Naive thymus-derived CD4-positive, alpha-beta T cell (primary cell): Measurements from ENCODE around the gene MEF2A. TPM values are rescaled to one million over a fixed set of nuclear protein-coding genes. Genes with fewer than 3 reads are reported as not detected.
A peak's percentile ranks its signal among the peaks of the same experiment; 100 is the strongest.

Experiments used
- ATAC-seq: fragments of 150-1000 bp; cut with Tn5 transposase; 2 replicates; pipeline ENCODE4 v1.10.0; 2021; ENCODE audit warnings: mild to moderate bottlenecking, moderate library complexity
- CTCF ChIA-PET: fragments of 350-600 bp; sonication (Branson Sonifier 250); formaldehyde crosslinking; loops from one replicate; lab custom pipeline; 2021; ENCODE audit warnings: antibody characterized with exemption; lab: Charles Lee
- POLR2A ChIA-PET: fragments of 350-600 bp; sonication (Branson Sonifier 250); formaldehyde crosslinking; loops from one replicate; lab custom pipeline; 2021; ENCODE audit warnings: antibody characterized with exemption, inconsistent platforms; lab: Charles Lee
- DNase-seq, 9 donors: peaks; one replicate each; pipeline versions ENCODE4 v3.0.0 to v3.0.0-alpha.2; 2020 to 2022; ENCODE audit warnings: mixed read lengths in 1 of 9
- H3K27ac ChIP-seq: one replicate; pipeline ENCODE4 v1.7.0; 2013; ENCODE audit warnings: mild to moderate bottlenecking, low read depth, low read length, moderate library complexity
- H3K27me3 ChIP-seq, 2 donors: one replicate each; pipeline ENCODE4 v1.7.0; 2013; ENCODE audit warnings: low read length in 2 of 2, mild to moderate bottlenecking in 2 of 2, moderate library complexity in 2 of 2; ENCODE audit not compliant: control insufficient read depth in 2 of 2, insufficient read depth in 2 of 2
- H3K36me3 ChIP-seq, 3 experiments: 1 replicate in 2 of 3; 2 replicates in 1 of 3; pipeline ENCODE4 v1.7.0; 2013; ENCODE audit warnings: low read length in 3 of 3, mild to moderate bottlenecking in 3 of 3, moderate library complexity in 1 of 3; ENCODE audit not compliant: insufficient read depth in 3 of 3, control insufficient read depth in 2 of 3
- H3K4me1 ChIP-seq, 2 donors: one replicate each; pipeline ENCODE4 v1.7.0; 2013; ENCODE audit warnings: low read length in 2 of 2, mild to moderate bottlenecking in 2 of 2, moderate library complexity in 1 of 2; ENCODE audit not compliant: control insufficient read depth in 2 of 2, insufficient read depth in 2 of 2
- H3K4me3 ChIP-seq: 2 replicates; pipeline ENCODE4 v1.7.0; 2013; ENCODE audit warnings: mild to moderate bottlenecking, low read length
- H3K9me3 ChIP-seq, 3 experiments: 1 replicate in 2 of 3; 2 replicates in 1 of 3; pipeline ENCODE4 v1.7.0; 2013; ENCODE audit warnings: low read length in 3 of 3; ENCODE audit not compliant: control insufficient read depth in 2 of 3
- H3K27ac Mint-ChIP-seq, 9 donors: one replicate each; pipeline ENCODE4 v1.8.0; 2020 to 2022; ENCODE audit warnings: mixed read lengths in 9 of 9, mild to moderate bottlenecking in 8 of 9, moderate library complexity in 5 of 9, inconsistent platforms in 2 of 9
- H3K27me3 Mint-ChIP-seq, 5 donors: one replicate each; pipeline ENCODE4 v1.8.0; 2021 to 2022; ENCODE audit warnings: mixed read lengths in 5 of 5, mild to moderate bottlenecking in 1 of 5
- H3K36me3 Mint-ChIP-seq, 5 donors: one replicate each; pipeline ENCODE4 v1.8.0; 2020 to 2022; ENCODE audit warnings: mixed read lengths in 5 of 5, mild to moderate bottlenecking in 3 of 5, inconsistent platforms in 1 of 5
- H3K4me1 Mint-ChIP-seq, 7 donors: one replicate each; pipeline ENCODE4 v1.8.0; 2020 to 2022; ENCODE audit warnings: mixed read lengths in 7 of 7, mild to moderate bottlenecking in 3 of 7, inconsistent platforms in 1 of 7
- H3K4me3 Mint-ChIP-seq, 10 donors: one replicate each; pipeline ENCODE4 v1.8.0; 2020 to 2022; ENCODE audit warnings: mild to moderate bottlenecking in 10 of 10, mixed read lengths in 10 of 10, moderate library complexity in 6 of 10, inconsistent platforms in 2 of 10
- H3K9me3 Mint-ChIP-seq, 11 donors: one replicate each; pipeline ENCODE4 v1.8.0; 2020 to 2022; ENCODE audit warnings: mixed read lengths in 11 of 11, mild to moderate bottlenecking in 4 of 11, inconsistent platforms in 1 of 11, moderate library complexity in 1 of 11
- intact Hi-C, 2 donors: fragments of 100-400 bp; cut with micrococcal nuclease; formaldehyde crosslinking; loops; one replicate each; pipeline ENCODE4 v1.15.1; 2023
- polyA plus RNA-seq, 2 donors: library from polyadenylated mRNA; unstranded; fragments of 300-500 nt; fragmentation: Illumina TruSeq; gene quantifications; one replicate each; pipeline ENCODE4 v1.2.3, GENCODE V29; 2021
- total RNA-seq, 6 experiments: library from RNA in 5 of 6; stranded (reverse) in 5 of 6; gene quantifications; 1 replicate in 5 of 6; 2 replicates in 1 of 6; pipeline ENCODE4 v1.2.3 and lab custom pipeline; 2021 to 2026

Gene MEF2A
- total and polyA plus RNA-seq, 7 experiments from 2014 or later: 17.2 to 42.8 (median 34.0) TPM

GRCh38 chr15:99558084-99558483 is 7.7 kb upstream of the MEF2A start:
- H3K9me3 Mint-ChIP-seq: no peaks in the 10 kb centered on the region
- CTCF ChIA-PET: no interaction called here

GRCh38 chr15:99558571-99558970 is 7.2 kb upstream of the MEF2A start:
- H3K9me3 ChIP-seq: no peaks in the 10 kb centered on the region
- intact Hi-C loops: no loop called here
- H3K27me3 ChIP-seq: no peaks in the 10 kb centered on the region
- no peak for ATAC-seq
- H3K4me1 Mint-ChIP-seq: peaks cover 11 to 18% (median 17%) of the 10 kb centered on the region in 7 donors
- no peaks in the 10 kb centered on the region for H3K36me3 Mint-ChIP-seq
- no peak overlapping the region for H3K4me3 Mint-ChIP-seq
- H3K4me3 ChIP-seq: no peak overlapping the region
- H3K27ac Mint-ChIP-seq: no peak overlapping the region
- no peak overlapping the region for H3K27ac ChIP-seq
- ChIA-PET CTCF (no interaction called here), POLR2A (no interaction called here)
- no peak for DNase-seq
- no peaks in the 10 kb centered on the region for H3K36me3 ChIP-seq
- H3K9me3 Mint-ChIP-seq: no peaks in the 10 kb centered on the region
- peaks cover 0 to 16% (median 0%) of the 10 kb centered on the region in 5 donors for H3K27me3 Mint-ChIP-seq
- peaks cover 0 to 8% of the 10 kb centered on the region in 2 donors for H3K4me1 ChIP-seq

More at GRCh38 chr15:99558084-99558483, 7.7 kb upstream of the MEF2A start:
- ATAC-seq (no peak), DNase-seq (no peak)
- Mint-ChIP-seq H3K27me3 (peaks cover 0 to 16% (median 0%) of the 10 kb centered on the region in 5 donors), H3K4me1 (peaks cover 8 to 14% (median 13%) of the 10 kb centered on the region in 7 donors), H3K4me3 (no peak overlapping the region), H3K36me3 (no peaks in the 10 kb centered on the region), H3K27ac (no peak overlapping the region)
- POLR2A ChIA-PET: interaction anchor here (0.7 kb wide), 1 partner anchor 11 kb away, joined by 3 read pairs; no protein-coding TSS in a partner anchor
- Histone ChIP-seq H3K4me1 (peaks cover 0 to 8% of the 10 kb centered on the region in 2 donors), H3K27ac (no peak overlapping the region), H3K9me3 (no peaks in the 10 kb centered on the region), H3K4me3 (no peak overlapping the region), H3K36me3 (no peaks in the 10 kb centered on the region), H3K27me3 (no peaks in the 10 kb centered on the region)
- intact Hi-C loops: no loop called here

GRCh38 chr15:99561476-99562230 is 4.1 kb upstream of the MEF2A start:
- CTCF ChIA-PET: no interaction called here
- Mint-ChIP-seq H3K4me3 (peak overlapping the region in 2 of 10 donors; percentile 3 to 18), H3K9me3 (peaks cover 0 to 3% (median 0%) of the 10 kb centered on the region in 11 donors), H3K4me1 (peaks cover 19 to 32% (median 30%) of the 10 kb centered on the region in 7 donors), H3K27ac (peak overlapping the region in 4 of 9 donors; percentile 29 to 91 (median 56)), H3K36me3 (no peaks in the 10 kb centered on the region), H3K27me3 (peaks cover 0 to 16% (median 0%) of the 10 kb centered on the region in 5 donors)
- no peak for ATAC-seq
- no peaks in the 10 kb centered on the region for H3K9me3 ChIP-seq
- no peak overlapping the region for H3K27ac ChIP-seq
- no peak for DNase-seq
- peaks cover 0 to 18% of the 10 kb centered on the region in 2 donors for H3K4me1 ChIP-seq
- H3K27me3 ChIP-seq: no peaks in the 10 kb centered on the region
- intact Hi-C loops: loop anchor here in 1 of 2 donors (10.0 kb wide), 1 partner anchor 907 kb away; no protein-coding TSS in a partner anchor
- no peak overlapping the region for H3K4me3 ChIP-seq
- H3K36me3 ChIP-seq: no peaks in the 10 kb centered on the region
- POLR2A ChIA-PET: interaction anchor here (1.0 to 1.5 kb wide), 2 partner anchors 9 to 74 kb away, joined by 3 read pairs; no protein-coding TSS in a partner anchor

- H3K36me3 ChIP-seq: no peaks in the 10 kb centered on the region
- Mint-ChIP-seq H3K27me3 (peaks cover 0 to 16% (median 0%) of the 10 kb centered on the region in 5 donors), H3K27ac (peak overlapping the region in 4 of 9 donors; percentile 68 to 91 (median 88)), H3K4me1 (peaks cover 22 to 38% (median 34%) of the 10 kb centered on the region in 7 donors), H3K36me3 (no peaks in the 10 kb centered on the region), H3K4me3 (peak overlapping the region in 2 of 10 donors; percentile 3 to 31), H3K9me3 (peaks cover 0 to 3% (median 0%) of the 10 kb centered on the region in 11 donors)
- no peaks in the 10 kb centered on the region for H3K27me3 ChIP-seq
- H3K9me3 ChIP-seq: no peaks in the 10 kb centered on the region
- H3K27ac ChIP-seq: no peak overlapping the region
- ChIA-PET CTCF (interaction anchor here (1.1 kb wide), 1 partner anchor 9 kb away, joined by 3 read pairs; no protein-coding TSS in a partner anchor), POLR2A (interaction anchor here (1.0 to 1.5 kb wide), 2 partner anchors 10 to 75 kb away, joined by 3 read pairs; no protein-coding TSS in a partner anchor)
- ATAC-seq: no peak
- H3K4me3 ChIP-seq: no peak overlapping the region
- no peak for DNase-seq
- intact Hi-C loops: loop anchor here in 1 of 2 donors (10.0 kb wide), 1 partner anchor 907 kb away; no protein-coding TSS in a partner anchor
- H3K4me1 ChIP-seq: peaks cover 2 to 18% of the 10 kb centered on the region in 2 donors
Measured at GRCh38 chr15:99562238-99562637, 3.5 kb upstream of the MEF2A start.

GRCh38 chr15:99564221-99565048 is 1.3 kb upstream of the MEF2A start:
- peaks cover 0 to 12% (median 0%) of the 10 kb centered on the region in 5 donors for H3K27me3 Mint-ChIP-seq
- H3K4me1 Mint-ChIP-seq: peaks cover 31 to 58% (median 54%) of the 10 kb centered on the region in 7 donors
- peaks cover 0 to 3% (median 0%) of the 10 kb centered on the region in 11 donors for H3K9me3 Mint-ChIP-seq
- ChIA-PET CTCF (interaction anchor here (1.3 kb wide), 2 partner anchors 17 to 140 kb away, joined by 3 to 8 read pairs; no protein-coding TSS in a partner anchor), POLR2A (interaction anchor here (0.6 to 2.3 kb wide), 11 partner anchors 8 to 208 kb away, joined by 3 to 14 read pairs (median 4); partner anchors contain the start of gene LYSMD4)
- peak overlapping the region; percentile 68 to 96 (median 91) for H3K27ac Mint-ChIP-seq
- Histone ChIP-seq H3K27ac (peak overlapping the region; percentile 66), H3K4me3 (peak overlapping the region; percentile 19), H3K36me3 (no peaks in the 10 kb centered on the region), H3K27me3 (no peaks in the 10 kb centered on the region), H3K4me1 (peaks cover 8 to 24% of the 10 kb centered on the region in 2 donors), H3K9me3 (no peaks in the 10 kb centered on the region)
- peak overlapping the region; percentile 43 to 97 (median 74) for H3K4me3 Mint-ChIP-seq
- ATAC-seq (peak; percentile 3), DNase-seq (peak in 7 of 9 donors; percentile 0 to 26 (median 18))
- H3K36me3 Mint-ChIP-seq: no peaks in the 10 kb centered on the region
- intact Hi-C loops: loop anchor here (1.0 to 10.0 kb wide), 17 partner anchors 53 to 1033 kb away; partner anchors contain the start of genes LYSMD4 (in 2 of the 2), ADAMTS17 (in 1 of the 2), IGF1R (in 1 of the 2) and LRRC28 (in 1 of the 2)

- ChIA-PET POLR2A (interaction anchor here (0.7 to 2.3 kb wide), 14 partner anchors 9 to 169 kb away, joined by 3 to 12 read pairs (median 4); partner anchors contain the start of gene LYSMD4), CTCF (interaction anchor here (1.3 kb wide), 2 partner anchors 17 to 139 kb away, joined by 3 to 8 read pairs; no protein-coding TSS in a partner anchor)
- DNase-seq (no peak), ATAC-seq (no peak)
- Histone ChIP-seq H3K9me3 (no peaks in the 10 kb centered on the region), H3K36me3 (no peaks in the 10 kb centered on the region), H3K27me3 (no peaks in the 10 kb centered on the region), H3K4me3 (peak overlapping the region; percentile 19), H3K4me1 (peaks cover 8 to 24% of the 10 kb centered on the region in 2 donors), H3K27ac (peak overlapping the region; percentile 66)
- H3K27ac Mint-ChIP-seq: peak overlapping the region in 8 of 9 donors; percentile 87 to 96 (median 92)
- H3K36me3 Mint-ChIP-seq: no peaks in the 10 kb centered on the region
- intact Hi-C loops: loop anchor here (1.0 to 10.0 kb wide), 17 partner anchors 52 to 1032 kb away; partner anchors contain the start of genes LYSMD4 (in 2 of the 2), ADAMTS17 (in 1 of the 2), IGF1R (in 1 of the 2) and LRRC28 (in 1 of the 2)
- H3K27me3 Mint-ChIP-seq: peaks cover 0 to 10% (median 0%) of the 10 kb centered on the region in 5 donors
- H3K4me1 Mint-ChIP-seq: peaks cover 31 to 59% (median 54%) of the 10 kb centered on the region in 7 donors
- H3K9me3 Mint-ChIP-seq: peaks cover 0 to 3% (median 0%) of the 10 kb centered on the region in 11 donors
- H3K4me3 Mint-ChIP-seq: peak overlapping the region; percentile 43 to 97 (median 74)
Measured at GRCh38 chr15:99565049-99565298, 810 bp upstream of the MEF2A start.
